Adrenal gland (tissue), 5 donors: Measurements from ENCODE around the gene CLSTN3.

Experiments
- POLR2A ChIP-seq, 2 donors: fragments of 450-650 bp; IDR thresholded peaks; one replicate each; pipeline ENCODE4 v1.6.1; 2017; ENCODE audit warnings: antibody characterized with exemption in 2 of 2, mild to moderate bottlenecking in 2 of 2, moderate library complexity in 1 of 2
- TF ChIP-seq, protein P1 (sequence below), 6 experiments: fragments of 450-650 bp in 4 of 6; fragments of 200-600 bp in 2 of 6; sonication (generic) in 1 of 6; IDR thresholded peaks; 1 replicate in 5 of 6; 2 replicates in 1 of 6; pipeline versions ENCODE4 v1.5.1 to v1.8.0; 2016 to 2021; ENCODE audit warnings: antibody characterized with exemption in 6 of 6, mild to moderate bottlenecking in 2 of 6, moderate library complexity in 1 of 6
- donor health status: DM: no; HTN: no; CAD: no.

DNA sequence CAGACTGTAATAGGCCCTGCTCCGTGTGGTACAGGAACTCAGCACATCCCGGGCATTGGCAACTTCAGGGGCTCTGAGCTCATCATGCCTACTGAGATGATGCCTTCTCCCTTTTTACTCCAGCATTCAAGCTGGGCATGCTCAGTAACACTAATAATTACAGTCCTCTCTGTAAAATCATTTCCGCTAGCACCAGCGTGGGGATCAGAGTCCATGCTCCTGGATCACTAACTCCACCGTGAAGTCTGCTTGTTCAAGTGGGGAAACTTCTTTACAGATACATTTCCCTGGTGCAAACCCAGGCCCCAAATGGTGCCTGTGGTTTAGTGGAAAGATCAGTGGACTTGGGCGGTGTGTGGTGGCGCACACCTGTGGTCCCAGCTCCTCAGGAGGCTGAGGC is 16.7 kb downstream of the CLSTN3 start:
- TF ChIP-seq, protein P1, sequence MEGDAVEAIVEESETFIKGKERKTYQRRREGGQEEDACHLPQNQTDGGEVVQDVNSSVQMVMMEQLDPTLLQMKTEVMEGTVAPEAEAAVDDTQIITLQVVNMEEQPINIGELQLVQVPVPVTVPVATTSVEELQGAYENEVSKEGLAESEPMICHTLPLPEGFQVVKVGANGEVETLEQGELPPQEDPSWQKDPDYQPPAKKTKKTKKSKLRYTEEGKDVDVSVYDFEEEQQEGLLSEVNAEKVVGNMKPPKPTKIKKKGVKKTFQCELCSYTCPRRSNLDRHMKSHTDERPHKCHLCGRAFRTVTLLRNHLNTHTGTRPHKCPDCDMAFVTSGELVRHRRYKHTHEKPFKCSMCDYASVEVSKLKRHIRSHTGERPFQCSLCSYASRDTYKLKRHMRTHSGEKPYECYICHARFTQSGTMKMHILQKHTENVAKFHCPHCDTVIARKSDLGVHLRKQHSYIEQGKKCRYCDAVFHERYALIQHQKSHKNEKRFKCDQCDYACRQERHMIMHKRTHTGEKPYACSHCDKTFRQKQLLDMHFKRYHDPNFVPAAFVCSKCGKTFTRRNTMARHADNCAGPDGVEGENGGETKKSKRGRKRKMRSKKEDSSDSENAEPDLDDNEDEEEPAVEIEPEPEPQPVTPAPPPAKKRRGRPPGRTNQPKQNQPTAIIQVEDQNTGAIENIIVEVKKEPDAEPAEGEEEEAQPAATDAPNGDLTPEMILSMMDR (IDR thresholded peaks at IDR 0.05), result no peak
- no peak for TF ChIP-seq POLR2A (IDR thresholded peaks at IDR 0.05)
